Psoas muscle (tissue), 8 donors: ENCODE measurements around the gene SGMS2. TPM values are rescaled to one million over a fixed set of nuclear protein-coding genes. Genes with fewer than 3 reads are reported as not detected.

Experiments used
- ATAC-seq, 4 donors: fragments of 200-7000 bp; cut with Tn5 transposase; one replicate each; pipeline ENCODE4 v1.9.1; 2020; ENCODE audit warnings: moderate library complexity in 3 of 4, mild to moderate bottlenecking in 2 of 4
- DNase-seq, 2 donors: peaks; one replicate each; pipeline ENCODE4 v3.0.0-alpha.2; 2020
- H3K27ac ChIP-seq: fragments of 200-600 bp; one replicate; pipeline ENCODE4 v1.8.0; 2022
- H3K27me3 ChIP-seq, 3 donors: fragments of 200-600 bp in 1 of 3; one replicate each; pipeline versions ENCODE4 v1.6.1 to v1.8.0; 2013 to 2022; ENCODE audit warnings: low read length in 2 of 3, mild to moderate bottlenecking in 2 of 3, moderate library complexity in 1 of 3; ENCODE audit not compliant: insufficient read depth in 3 of 3
- H3K36me3 ChIP-seq, 2 donors: fragments of 200-600 bp in 1 of 2; one replicate each; pipeline versions ENCODE4 v1.6.1 to v1.8.0; 2013 to 2022; ENCODE audit warnings: low read depth in 1 of 2, mild to moderate bottlenecking in 1 of 2, moderate library complexity in 1 of 2; ENCODE audit not compliant: insufficient read depth in 1 of 2
- H3K4me1 ChIP-seq: fragments of 200-600 bp; one replicate; pipeline ENCODE4 v1.8.0; 2022
- H3K4me3 ChIP-seq: fragments of 200-600 bp; one replicate; pipeline ENCODE4 v1.8.0; 2022; ENCODE audit warnings: mild to moderate bottlenecking
- H3K9me3 ChIP-seq: fragments of 200-600 bp; one replicate; pipeline ENCODE4 v1.8.0; 2022
- CTCF ChIP-seq: fragments of 200-600 bp; IDR thresholded peaks from one replicate; pipeline ENCODE4 v1.8.0; 2022; ENCODE audit warnings: antibody characterized with exemption
- WGBS, 3 donors: extraction: QIAGEN DNeasy Blood & Tissue Kit; methylation state at CpG; one replicate each; pipeline versions ENCODE4 v1.1.6 to v1.1.7; 2013; 5-methylcytosine and 5-hydroxymethylcytosine counted together
- intact Hi-C, 2 donors: fragments of 100-400 bp; cut with DNase I; formaldehyde crosslinking; loops; one replicate each; pipeline versions ENCODE4 v1.11.0 to v1.14.2; 2022
- polyA plus RNA-seq, 3 donors: library from polyadenylated mRNA; stranded (reverse); fragments of 200-250 nt; gene quantifications; one replicate each; pipeline ENCODE4 v1.2.3, GENCODE V29; 2013
- total RNA-seq, 4 donors: library from RNA; stranded (reverse); fragmentation: NEBNext Ultra II Directional in 2 of 4; extraction: Animal tissue kit (Norgen Biotek cat#: 25700) in 2 of 4; gene quantifications; one replicate each; pipeline versions ENCODE4 v1.2.1 to v1.2.4, GENCODE V29; 2021 to 2023
- donor health status: healthy with polysubstance abuse.
- donor health status: DM: no; HTN: no; CAD: no; lungs with moderate emphysema.
- donor health status: Bipolar disorder and iron deficiency.
- donor health status: healthy.
- donor health status: DM: yes; HTN: yes; CAD: no.
- donor health status: DM: no; HTN: no; CAD: no.
- donor health status: DM: no; HTN: no; CAD: no.
- donor health status: DM: yes; HTN: yes; CAD: no.

Gene SGMS2
- total and polyA plus RNA-seq, 7 donors = 1.7 to 14.2 (median 8.7) TPM

- WGBS, 3 donors = 57 to 77% (median 77%) methylated on average over 1 of the region's 1 CpG
- intact Hi-C loops = no loop called here
- ATAC-seq (no peak), DNase-seq (no peak)
- no peak for TF ChIP-seq CTCF
- H3K36me3 ChIP-seq = no peaks in the 10 kb centered on the region
- no peak overlapping the region for H3K4me3 ChIP-seq
- no peaks in the 10 kb centered on the region for H3K9me3 ChIP-seq
- no peaks in the 10 kb centered on the region for H3K4me1 ChIP-seq
- H3K27ac ChIP-seq = no peak overlapping the region
- peaks cover 0 to 8% (median 1%) of the 10 kb centered on the region in 3 donors for H3K27me3 ChIP-seq
These were observed 24.0 kb upstream of the SGMS2 start for GRCh38 chr4:107800706-107801105.

GRCh38 chr4:107801766-107802211 is 22.9 kb upstream of the SGMS2 start:
- peaks cover 0 to 7% (median 1%) of the 10 kb centered on the region in 3 donors for H3K27me3 ChIP-seq
- no peak for TF ChIP-seq CTCF
- WGBS, 3 donors = 48 to 73% (median 61%) methylated on average over 1 of the region's 1 CpG
- H3K4me3 ChIP-seq = no peak overlapping the region
- H3K27ac ChIP-seq = no peak overlapping the region
- H3K9me3 ChIP-seq = no peaks in the 10 kb centered on the region
- H3K36me3 ChIP-seq = no peaks in the 10 kb centered on the region
- intact Hi-C loops = no loop called here
- DNase-seq (no peak), ATAC-seq (no peak)
- H3K4me1 ChIP-seq = no peaks in the 10 kb centered on the region

- H3K9me3 ChIP-seq = no peaks in the 10 kb centered on the region
- H3K27ac ChIP-seq = no peak overlapping the region
- ATAC-seq = no peak
- TF ChIP-seq CTCF = no peak
- H3K27me3 ChIP-seq = peaks cover 0 to 2% (median 0%) of the 10 kb centered on the region in 3 donors
- 85 to 90% (median 87%) methylated on average over 3 of the region's 3 CpGs for WGBS, 3 donors
- H3K36me3 ChIP-seq = no peaks in the 10 kb centered on the region
- intact Hi-C loops = no loop called here
- DNase-seq = no peak
- no peak overlapping the region for H3K4me3 ChIP-seq
- H3K4me1 ChIP-seq = no peaks in the 10 kb centered on the region
These were observed 19.8 kb upstream of the SGMS2 start for GRCh38 chr4:107804956-107805355.

GRCh38 chr4:107806196-107806595 is 18.5 kb upstream of the SGMS2 start:
- H3K9me3 ChIP-seq = no peaks in the 10 kb centered on the region
- no peaks in the 10 kb centered on the region for H3K4me1 ChIP-seq
- ATAC-seq (no peak), DNase-seq (no peak)
- no peak overlapping the region for H3K4me3 ChIP-seq
- H3K27me3 ChIP-seq = peaks cover 0 to 2% (median 0%) of the 10 kb centered on the region in 3 donors
- H3K27ac ChIP-seq = no peak overlapping the region
- intact Hi-C loops = no loop called here
- H3K36me3 ChIP-seq = no peaks in the 10 kb centered on the region
- WGBS, 3 donors = 19 to 35% (median 21%) methylated on average over 2 of the region's 2 CpGs
- no peak for TF ChIP-seq CTCF

- Histone ChIP-seq H3K4me3 (no peak overlapping the region), H3K27ac (no peak overlapping the region), H3K27me3 (peaks cover 0 to 2% (median 0%) of the 10 kb centered on the region in 3 donors), H3K9me3 (no peaks in the 10 kb centered on the region), H3K36me3 (no peaks in the 10 kb centered on the region), H3K4me1 (no peaks in the 10 kb centered on the region)
- DNase-seq (no peak), ATAC-seq (no peak)
- no peak for TF ChIP-seq CTCF
- intact Hi-C loops = no loop called here
- WGBS, 3 donors = 84 to 86% (median 84%) methylated on average over 4 of the region's 4 CpGs
These were observed 16.2 kb upstream of the SGMS2 start for GRCh38 chr4:107808572-107808971.
